SK-N-SH (cell line): Measurements from ENCODE around the gene TRAPPC3. TPM values are rescaled to one million over a fixed set of nuclear protein-coding genes. Genes with fewer than 3 reads are reported as not detected.

Source experiments
- CTCF ChIA-PET: fragments of 300-600, 350-600 bp; formaldehyde crosslinking; extraction: SDS; loops from one replicate; lab custom pipeline; 2021; lab: Yijun Ruan, JAX
- POLR2A ChIA-PET: fragments of 350-600 bp; sonication (Branson Sonifier 250); formaldehyde crosslinking; extraction: SDS; loops from one replicate; lab custom pipeline; 2020; ENCODE audit warnings: antibody characterized with exemption, inconsistent platforms; lab: Yijun Ruan, JAX
- DNase-seq: peaks from one replicate; pipeline ENCODE4 v3.0.0; 2012
- H2AFZ ChIP-seq: fragments of 200-600 bp; sonication (generic); 2 replicates; pipeline ENCODE4 v1.8.1; 2016; ENCODE audit warnings: antibody characterized with exemption, mild to moderate bottlenecking, low read depth
- H3F3A ChIP-seq: fragments of 200-600 bp; sonication (generic); replicated peaks from 2 replicates; pipeline ENCODE3; 2016; ENCODE audit warnings: antibody characterized with exemption, mild to moderate bottlenecking; ENCODE audit not compliant: insufficient read depth
- H3K27ac ChIP-seq, 2 experiments: fragments of 200-500 bp in 1 of 2; fragments of 200-600 bp in 1 of 2; sonication (Bioruptor generic) in 1 of 2; sonication (generic), shearing (Covaris generic) in 1 of 2; 2 replicates each; pipeline versions ENCODE4 v1.5.1 to v1.6.1; 2014 to 2016; ENCODE audit warnings: low read depth in 2 of 2, inconsistent platforms in 1 of 2, low read length in 1 of 2, mild to moderate bottlenecking in 1 of 2, mixed read lengths in 1 of 2
- H3K27me3 ChIP-seq: fragments of 200-600 bp; sonication (generic), shearing (Covaris generic); 2 replicates; pipeline ENCODE4 v1.6.1; 2016; ENCODE audit warnings: mixed run types; ENCODE audit not compliant: insufficient read depth
- H3K36me3 ChIP-seq, 2 experiments: fragments of 200-500 bp in 1 of 2; fragments of 200-600 bp in 1 of 2; sonication (Bioruptor generic) in 1 of 2; sonication (generic) in 1 of 2; replicated peaks in 1 of 2; 2 replicates each; pipeline versions ENCODE3 to v1.5.1; 2014 to 2016; ENCODE audit warnings: low read length in 1 of 2, mild to moderate bottlenecking in 1 of 2; ENCODE audit not compliant: insufficient read depth in 2 of 2, control insufficient read depth in 1 of 2
- H3K4me1 ChIP-seq, 2 experiments: fragments of 200-500 bp in 1 of 2; fragments of 200-600 bp in 1 of 2; sonication (Bioruptor generic) in 1 of 2; sonication (generic), shearing (Covaris generic) in 1 of 2; 2 replicates each; pipeline versions ENCODE4 v1.5.1 to v1.6.1; 2014 to 2016; ENCODE audit warnings: low read depth in 1 of 2, low read length in 1 of 2, mixed run types in 1 of 2; ENCODE audit not compliant: insufficient read depth in 2 of 2, control insufficient read depth in 1 of 2
- H3K4me2 ChIP-seq: fragments of 200-600 bp; sonication (generic), shearing (Covaris generic); 2 replicates; pipeline ENCODE4 v1.6.1; 2017; ENCODE audit warnings: mixed run types
- H3K4me3 ChIP-seq, 2 experiments: fragments of 200-500 bp in 1 of 2; fragments of 200-600 bp in 1 of 2; sonication (Bioruptor generic) in 1 of 2; sonication (generic), shearing (Covaris generic) in 1 of 2; 2 replicates each; pipeline versions ENCODE4 v1.5.1 to v1.8.1; 2014 to 2016; ENCODE audit warnings: low read depth in 2 of 2, inconsistent platforms in 1 of 2, low read length in 1 of 2, mild to moderate bottlenecking in 1 of 2, mixed read lengths in 1 of 2, moderate library complexity in 1 of 2
- H3K79me2 ChIP-seq: fragments of 200-600 bp; sonication (generic); 2 replicates; pipeline ENCODE4 v1.8.1; 2017; ENCODE audit warnings: mild to moderate bottlenecking; ENCODE audit not compliant: insufficient read depth
- H3K9ac ChIP-seq: fragments of 200-600 bp; sonication (generic); 2 replicates; pipeline ENCODE4 v1.6.1; 2017; ENCODE audit warnings: mixed run types
- H3K9me2 ChIP-seq: fragments of 200-600 bp; sonication (generic); 2 replicates; pipeline ENCODE4 v1.6.1; 2017; ENCODE audit warnings: mixed run types
- H3K9me3 ChIP-seq: fragments of 200-600 bp; sonication (generic); 2 replicates; pipeline ENCODE4 v1.6.1; 2017; ENCODE audit warnings: mixed run types, mild to moderate bottlenecking, moderate library complexity
- H4K20me1 ChIP-seq: fragments of 200-600 bp; sonication (generic); 2 replicates; pipeline ENCODE4 v1.6.1; 2017; ENCODE audit warnings: mild to moderate bottlenecking, mixed run types; ENCODE audit not compliant: insufficient read depth
- EP300 ChIP-seq, 2 experiments: IDR thresholded peaks; 2 replicates each; pipeline versions ENCODE4 v1.4.0 to v1.6.1; 2012; ENCODE audit warnings: borderline replicate concordance in 1 of 2, low read depth in 1 of 2, low read length in 1 of 2
- FOSL2 ChIP-seq: IDR thresholded peaks from 2 replicates; pipeline ENCODE4 v1.4.0; 2012; ENCODE audit warnings: low read depth, mild to moderate bottlenecking, moderate library complexity, borderline replicate concordance
- FOXJ3 ChIP-seq: sonication (generic); formaldehyde crosslinking; IDR thresholded peaks from 2 replicates; pipeline ENCODE4 v1.5.1; 2020; ENCODE audit warnings: mild to moderate bottlenecking, missing genetic modification reagents
- GATA2 ChIP-seq: sonication (generic); formaldehyde crosslinking; IDR thresholded peaks from 2 replicates; pipeline ENCODE4 v1.5.0; 2020; ENCODE audit warnings: mild to moderate bottlenecking, missing genetic modification reagents
- IRF3 ChIP-seq: fragments of 150-350 bp; IDR thresholded peaks from 2 replicates; pipeline ENCODE4 v1.6.1; 2016; ENCODE audit warnings: mild to moderate bottlenecking, low read depth, low read length
- NFIC ChIP-seq: IDR thresholded peaks from 2 replicates; pipeline ENCODE4 v1.4.0; 2012; ENCODE audit warnings: borderline replicate concordance
- NRF1 ChIP-seq: IDR thresholded peaks from 2 replicates; pipeline ENCODE4 v1.6.1; 2012; ENCODE audit warnings: low read depth, mild to moderate bottlenecking, low read length
- RCOR1 ChIP-seq: fragments of 150-350 bp; IDR thresholded peaks from 2 replicates; pipeline ENCODE4 v1.6.1; 2017; ENCODE audit warnings: antibody characterized with exemption, low read length
- RXRA ChIP-seq: IDR thresholded peaks from 2 replicates; pipeline ENCODE4 v1.4.0; 2012; ENCODE audit warnings: low read depth, mild to moderate bottlenecking, borderline replicate concordance
- SIN3A ChIP-seq: IDR thresholded peaks from 2 replicates; pipeline ENCODE4 v1.6.1; 2012; ENCODE audit warnings: low read depth, mild to moderate bottlenecking, low read length, moderate library complexity, borderline replicate concordance
- SMC3 ChIP-seq: IDR thresholded peaks from 2 replicates; pipeline ENCODE4 v1.6.1; 2012; ENCODE audit warnings: low read depth, low read length, improper control_type of control experiment
- TAF1 ChIP-seq: IDR thresholded peaks from 2 replicates; pipeline ENCODE4 v1.6.1; 2012; ENCODE audit warnings: low read depth, mild to moderate bottlenecking, low read length, moderate library complexity, borderline replicate concordance
- TCF12 ChIP-seq: IDR thresholded peaks from 2 replicates; pipeline ENCODE4 v1.4.0; 2012
- TEAD4 ChIP-seq: IDR thresholded peaks from 2 replicates; pipeline ENCODE4 v1.4.0; 2012; ENCODE audit warnings: mild to moderate bottlenecking, borderline replicate concordance; ENCODE audit not compliant: insufficient read depth
- WGBS: methylation state at CpG from one replicate; pipeline ENCODE4 v1.1.6; 2017; ENCODE audit warnings: low lambda C conversion rate; 5-methylcytosine and 5-hydroxymethylcytosine counted together
- polyA plus RNA-seq, 3 experiments: library from polyadenylated mRNA; depleted of rRNA; stranded (reverse); fragments of >200 nt; gene quantifications; 2 replicates each; pipeline ENCODE4 v1.2.3, GENCODE V29; 2012
- TF ChIP-seq, protein P1 (sequence below): IDR thresholded peaks from 2 replicates; pipeline ENCODE4 v1.4.0; 2012; ENCODE audit warnings: low read depth, borderline replicate concordance
- TF ChIP-seq, protein P2 (sequence below): IDR thresholded peaks from 2 replicates; pipeline ENCODE4 v1.4.0; 2012; ENCODE audit warnings: low read depth

The TRAPPC3 gene
- polyA plus RNA-seq, 1 of the 3 experiments (the other 2 are of a cell fraction), result 149 TPM

DNA sequence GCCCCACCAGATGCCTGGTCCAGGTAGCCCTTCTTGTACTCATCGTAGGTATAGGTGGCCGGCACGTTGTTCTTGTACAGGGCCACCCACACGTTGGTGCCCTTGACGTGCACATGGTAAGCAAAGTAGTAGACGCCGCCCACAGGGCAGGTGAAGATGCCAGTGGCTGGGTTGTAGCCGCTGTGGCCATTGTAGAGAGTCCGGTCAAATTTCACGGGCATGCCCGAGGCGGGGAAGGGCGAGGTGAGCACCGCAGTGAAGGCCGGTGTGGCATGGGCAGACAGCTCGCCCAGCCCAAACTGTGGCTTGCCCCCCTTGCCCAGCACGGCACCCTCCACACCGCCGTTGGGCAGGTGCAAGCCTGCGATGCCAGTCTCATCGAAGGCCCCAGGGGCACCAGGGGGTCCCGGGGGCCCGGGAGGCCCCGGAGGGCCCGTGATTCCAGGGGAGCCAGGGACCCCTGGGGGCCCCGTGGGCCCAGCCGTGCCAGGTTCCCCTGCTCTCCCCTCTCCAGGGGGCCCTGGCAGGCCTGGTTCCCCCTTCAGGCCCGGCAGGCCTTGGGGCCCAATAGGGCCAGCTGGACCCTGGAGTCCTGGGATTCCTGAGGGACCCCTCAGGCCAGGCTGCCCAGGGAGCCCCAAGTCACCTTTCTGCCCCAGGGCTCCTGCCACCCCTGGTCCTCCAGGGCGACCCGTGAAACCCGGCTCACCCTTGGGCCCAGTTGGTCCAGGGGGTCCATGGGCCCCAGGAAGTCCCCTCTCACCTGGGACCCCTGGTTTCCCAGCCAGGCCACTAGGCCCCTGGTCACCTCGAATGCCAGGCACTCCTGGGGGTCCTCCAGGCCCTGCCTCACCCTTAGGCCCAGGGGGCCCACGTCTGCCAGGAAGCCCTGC, 51.3 kb downstream of the TRAPPC3 start:
- ChIA-PET CTCF (interaction anchor here (0.6 to 32.6 kb wide), 6 partner anchors 19 to 188 kb away, joined by 3 to 700 read pairs (median 5); partner anchors contain the start of gene TRAPPC3), POLR2A (interaction anchor here (1.0 kb wide), 1 partner anchor 37 kb away, joined by 5 read pairs; no protein-coding TSS in a partner anchor)
- TF ChIP-seq, protein P1, sequence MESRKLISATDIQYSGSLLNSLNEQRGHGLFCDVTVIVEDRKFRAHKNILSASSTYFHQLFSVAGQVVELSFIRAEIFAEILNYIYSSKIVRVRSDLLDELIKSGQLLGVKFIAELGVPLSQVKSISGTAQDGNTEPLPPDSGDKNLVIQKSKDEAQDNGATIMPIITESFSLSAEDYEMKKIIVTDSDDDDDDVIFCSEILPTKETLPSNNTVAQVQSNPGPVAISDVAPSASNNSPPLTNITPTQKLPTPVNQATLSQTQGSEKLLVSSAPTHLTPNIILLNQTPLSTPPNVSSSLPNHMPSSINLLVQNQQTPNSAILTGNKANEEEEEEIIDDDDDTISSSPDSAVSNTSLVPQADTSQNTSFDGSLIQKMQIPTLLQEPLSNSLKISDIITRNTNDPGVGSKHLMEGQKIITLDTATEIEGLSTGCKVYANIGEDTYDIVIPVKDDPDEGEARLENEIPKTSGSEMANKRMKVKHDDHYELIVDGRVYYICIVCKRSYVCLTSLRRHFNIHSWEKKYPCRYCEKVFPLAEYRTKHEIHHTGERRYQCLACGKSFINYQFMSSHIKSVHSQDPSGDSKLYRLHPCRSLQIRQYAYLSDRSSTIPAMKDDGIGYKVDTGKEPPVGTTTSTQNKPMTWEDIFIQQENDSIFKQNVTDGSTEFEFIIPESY, result no peak
- TF ChIP-seq TAF1 (no peak), SIN3A (no peak), IRF3 (no peak), NRF1 (no peak), SMC3 (no peak), TCF12 (no peak), FOXJ3 (no peak), NFIC (no peak), EP300 (IDR thresholded peaks at IDR 0.05; ENCODE audit: borderline replicate concordance in 1 of 2, low read depth in 1 of 2, low read length in 1 of 2) (no peak), RCOR1 (no peak), FOSL2 (no peak), GATA2 (CRISPR knock-in tag) (no peak), RXRA (no peak), TEAD4 (no peak)
- TF ChIP-seq, protein P2, sequence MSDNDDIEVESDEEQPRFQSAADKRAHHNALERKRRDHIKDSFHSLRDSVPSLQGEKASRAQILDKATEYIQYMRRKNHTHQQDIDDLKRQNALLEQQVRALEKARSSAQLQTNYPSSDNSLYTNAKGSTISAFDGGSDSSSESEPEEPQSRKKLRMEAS, result no peak
- Histone ChIP-seq H3K4me3 (no peak overlapping the region), H3K27ac (peak overlapping the region in 1 of 2 experiments; percentile 50; a peak in 1 of 4 replicates), H3K4me1 (peaks cover 0 to 57% of the 10 kb centered on the region in 2 experiments; a peak in 2 of 4 replicates), H3K79me2 (no peaks in the 10 kb centered on the region), H3K9ac (no peak overlapping the region), H3K9me3 (no peaks in the 10 kb centered on the region), H2AFZ (no peak overlapping the region), H3K36me3 (peaks cover 11 to 33% of the 10 kb centered on the region in 2 experiments), H4K20me1 (no peaks in the 10 kb centered on the region), H3K4me2 (no peak overlapping the region), H3K9me2 (no peaks in the 10 kb centered on the region), H3K27me3 (no peaks in the 10 kb centered on the region), H3F3A (peaks cover 20% of the 10 kb centered on the region)
- 92% methylated on average over 14 of the region's 33 CpGs for WGBS
- DNase-seq, result no peak
